Lower leg skin (tissue), 3 donors: Measurements from ENCODE around the gene RAB11FIP4.

ENCODE experiments used
- CTCF ChIP-seq, 3 donors: fragments of 450-650 bp; IDR thresholded peaks; one replicate each; pipeline ENCODE4 v1.5.1; 2016; ENCODE audit warnings: antibody characterized with exemption in 3 of 3, mild to moderate bottlenecking in 3 of 3, moderate library complexity in 2 of 3
- POLR2A ChIP-seq, 2 donors: fragments of 450-650 bp; IDR thresholded peaks; one replicate each; pipeline ENCODE4 v1.6.1; 2016 to 2017; ENCODE audit warnings: antibody characterized with exemption in 2 of 2, mild to moderate bottlenecking in 1 of 2, moderate library complexity in 1 of 2

GRCh38 chr17:31572341-31572740, 180.9 kb downstream of the RAB11FIP4 start:
- no peak for TF ChIP-seq CTCF (IDR thresholded peaks at IDR 0.05)
- no peak for TF ChIP-seq POLR2A (IDR thresholded peaks at IDR 0.05)
